MG63 (cell line): Measurements from ENCODE around the gene TMPRSS11E. TPM values are rescaled to one million over a fixed set of nuclear protein-coding genes. Genes with fewer than 3 reads are reported as not detected.
A peak's percentile ranks its signal among the peaks of the same experiment; 100 is the strongest.
"Not testable (repeated sequence)": the region's sequence is repeated elsewhere in the genome, so short reads cannot be mapped to it uniquely, and the experiment has no call there.

Experiments used
- DNase-seq: peaks from one replicate; pipeline ENCODE4 v3.0.0-alpha.2; 2020
- H3K27me3 ChIP-seq: fragments of 250-450 bp; sonication (Bioruptor Pico); 2 replicates; pipeline ENCODE4 v1.5.1; 2020; ENCODE audit warnings: mild to moderate bottlenecking, moderate library complexity
- H3K36me3 ChIP-seq: fragments of 250-450 bp; sonication (Bioruptor Pico); 2 replicates; pipeline ENCODE4 v1.5.1; 2020; ENCODE audit warnings: mild to moderate bottlenecking, moderate library complexity
- H3K4me3 ChIP-seq: fragments of 250-450 bp; sonication (Bioruptor Pico); 2 replicates; pipeline ENCODE4 v1.5.1; 2020; ENCODE audit warnings: mild to moderate bottlenecking, moderate library complexity
- H3K9me3 ChIP-seq: fragments of 250-450 bp; sonication (Bioruptor Pico); 2 replicates; pipeline ENCODE4 v1.5.1; 2020; ENCODE audit warnings: mild to moderate bottlenecking, moderate library complexity
- total RNA-seq: library from RNA; depleted of rRNA; stranded (reverse); fragments of >200 nt; shearing (Covaris generic); gene quantifications from 2 replicates; pipeline ENCODE4 v1.2.3, GENCODE V29; 2014; ENCODE audit warnings: low replicate concordance

Gene TMPRSS11E
- total RNA-seq, 1 experiment from 2014 or later = not detected

DNA sequence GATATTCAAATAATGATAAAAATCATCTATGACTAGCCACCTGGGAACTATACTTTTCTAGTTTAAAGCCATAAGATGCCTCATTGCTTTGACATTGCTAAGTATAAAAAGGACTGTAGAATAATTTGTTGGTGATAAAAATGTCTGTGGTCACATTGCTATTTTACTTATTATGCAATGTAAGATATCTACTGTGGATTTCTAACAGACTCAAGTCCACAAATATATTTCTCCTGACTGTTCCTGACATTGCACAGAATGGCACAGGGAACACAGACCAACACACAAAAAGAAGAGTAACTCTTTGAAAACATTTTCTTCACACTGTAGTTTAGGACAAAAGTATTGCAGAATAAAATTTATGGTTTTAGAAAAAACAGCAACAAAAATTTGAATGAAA lies 2.2 kb upstream of the TMPRSS11E start:
- H3K4me3 ChIP-seq = no peak overlapping the region
- no peaks in the 10 kb centered on the region for H3K27me3 ChIP-seq
- no peaks in the 10 kb centered on the region for H3K9me3 ChIP-seq
- H3K36me3 ChIP-seq = no peaks in the 10 kb centered on the region
- DNase-seq = no peak

GRCh38 chr4:68451246-68452211 lies 4.3 kb downstream of the TMPRSS11E start:
- Histone ChIP-seq H3K4me3 (no peak overlapping the region), H3K27me3 (no peaks in the 10 kb centered on the region), H3K36me3 (no peaks in the 10 kb centered on the region), H3K9me3 (no peaks in the 10 kb centered on the region)
- DNase-seq = no peak

- Histone ChIP-seq H3K9me3 (no peaks in the 10 kb centered on the region), H3K36me3 (no peaks in the 10 kb centered on the region), H3K4me3 (no peak overlapping the region), H3K27me3 (no peaks in the 10 kb centered on the region)
- DNase-seq = no peak
Measured at GRCh38 chr4:68460085-68460484, 12.8 kb downstream of the TMPRSS11E start.

GRCh38 chr4:68461790-68462189 lies 14.5 kb downstream of the TMPRSS11E start:
- H3K27me3 ChIP-seq = no peaks in the 10 kb centered on the region
- no peak for DNase-seq
- H3K9me3 ChIP-seq = no peaks in the 10 kb centered on the region
- H3K4me3 ChIP-seq = no peak overlapping the region
- no peaks in the 10 kb centered on the region for H3K36me3 ChIP-seq

- Histone ChIP-seq H3K4me3 (no peak overlapping the region), H3K36me3 (no peaks in the 10 kb centered on the region), H3K27me3 (no peaks in the 10 kb centered on the region), H3K9me3 (no peaks in the 10 kb centered on the region)
- no peak for DNase-seq
Measured at GRCh38 chr4:68462691-68463090, 15.4 kb downstream of the TMPRSS11E start.

- Histone ChIP-seq H3K9me3 (no peaks in the 10 kb centered on the region; the same call in 1 of the 2 replicates), H3K4me3 (no peak overlapping the region), H3K36me3 (no peaks in the 10 kb centered on the region), H3K27me3 (no peaks in the 10 kb centered on the region)
- no peak for DNase-seq
Measured at GRCh38 chr4:68463796-68464195, 16.5 kb downstream of the TMPRSS11E start.

- H3K9me3 ChIP-seq = no peaks in the 10 kb centered on the region; the same call in 1 of the 2 replicates
- no peaks in the 10 kb centered on the region for H3K36me3 ChIP-seq
- DNase-seq = no peak
- H3K27me3 ChIP-seq = no peaks in the 10 kb centered on the region
- no peak overlapping the region for H3K4me3 ChIP-seq
Measured at GRCh38 chr4:68465058-68465457, 17.8 kb downstream of the TMPRSS11E start.

GRCh38 chr4:68466185-68466584 lies 18.9 kb downstream of the TMPRSS11E start:
- Histone ChIP-seq H3K27me3 (no peaks in the 10 kb centered on the region), H3K36me3 (no peaks in the 10 kb centered on the region), H3K9me3 (no peaks in the 10 kb centered on the region; the same call in 1 of the 2 replicates), H3K4me3 (no peak overlapping the region)
- peak; percentile 31 for DNase-seq

DNA sequence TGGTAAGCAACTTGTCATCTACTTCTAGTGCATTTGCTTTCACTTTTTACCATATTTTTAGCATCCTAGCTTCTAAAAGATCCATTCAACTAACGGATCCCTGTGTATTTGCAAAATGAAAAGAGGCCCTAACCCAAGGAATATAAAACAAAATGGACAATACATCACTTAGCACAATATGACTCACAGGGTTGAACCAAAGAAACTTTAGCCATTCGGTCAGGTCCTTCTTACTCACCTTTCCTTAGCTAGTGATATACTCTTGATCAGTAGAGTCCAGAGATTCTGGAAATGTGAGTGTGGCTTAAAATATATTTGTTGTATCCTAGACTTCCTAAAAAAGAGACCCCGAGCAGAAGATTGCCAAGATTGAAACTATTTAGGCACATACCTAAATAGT lies 19.5 kb downstream of the TMPRSS11E start:
- DNase-seq = no peak
- Histone ChIP-seq H3K27me3 (no peaks in the 10 kb centered on the region), H3K4me3 (no peak overlapping the region), H3K9me3 (no peaks in the 10 kb centered on the region; the same call in 1 of the 2 replicates), H3K36me3 (no peaks in the 10 kb centered on the region)

DNA sequence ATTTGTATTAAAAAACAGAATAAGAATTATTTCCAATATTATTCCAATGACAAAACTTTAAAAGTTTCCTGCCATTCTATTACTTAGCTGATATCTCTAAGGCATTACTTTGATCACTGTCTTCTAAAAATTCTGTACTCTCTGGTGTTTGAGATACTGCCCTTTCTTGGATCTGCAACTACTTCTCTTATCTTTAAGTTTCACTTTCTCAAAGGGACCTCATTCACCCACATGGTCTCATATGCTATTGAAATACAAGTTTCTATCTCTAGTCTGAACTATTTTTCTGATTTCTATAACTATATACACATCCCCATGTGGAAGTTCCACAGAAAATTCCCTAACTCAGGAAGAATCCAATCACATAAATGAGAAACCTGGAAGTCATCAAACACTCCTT lies 22.2 kb downstream of the TMPRSS11E start:
- H3K27me3 ChIP-seq = no peaks in the 10 kb centered on the region
- no peak for DNase-seq
- no peak overlapping the region for H3K4me3 ChIP-seq
- H3K9me3 ChIP-seq = no peaks in the 10 kb centered on the region; the same call in 1 of the 2 replicates
- H3K36me3 ChIP-seq = no peaks in the 10 kb centered on the region

GRCh38 chr4:68476191-68476590 lies 28.9 kb downstream of the TMPRSS11E start:
- DNase-seq = no peak

GRCh38 chr4:68489338-68489737 lies 42.1 kb downstream of the TMPRSS11E start:
- no peak for DNase-seq
- no peaks in the 10 kb centered on the region for H3K27me3 ChIP-seq
- no peaks in the 10 kb centered on the region for H3K9me3 ChIP-seq
- H3K36me3 ChIP-seq = no peaks in the 10 kb centered on the region
- H3K4me3 ChIP-seq = no peak overlapping the region

More at GRCh38 chr4:68476191-68476590, 28.9 kb downstream of the TMPRSS11E start:
- H3K36me3 ChIP-seq = no peaks in the 10 kb centered on the region
- no peaks in the 10 kb centered on the region for H3K9me3 ChIP-seq
- no peak overlapping the region for H3K4me3 ChIP-seq
- no peaks in the 10 kb centered on the region for H3K27me3 ChIP-seq

GRCh38 chr4:68490826-68491457 lies 43.7 kb downstream of the TMPRSS11E start:
- H3K36me3 ChIP-seq = no peaks in the 10 kb centered on the region
- H3K4me3 ChIP-seq = no peak overlapping the region
- DNase-seq = no peak

GRCh38 chr4:68494688-68495087 lies 47.4 kb downstream of the TMPRSS11E start:
- Histone ChIP-seq H3K36me3 (no peaks in the 10 kb centered on the region), H3K9me3 (no peaks in the 10 kb centered on the region), H3K27me3 (no peaks in the 10 kb centered on the region), H3K4me3 (no peak overlapping the region)
- no peak for DNase-seq

More at GRCh38 chr4:68490826-68491457, 43.7 kb downstream of the TMPRSS11E start:
- Histone ChIP-seq H3K9me3 (no peaks in the 10 kb centered on the region), H3K27me3 (no peaks in the 10 kb centered on the region)

GRCh38 chr4:68498413-68499007 lies 51.2 kb downstream of the TMPRSS11E start:
- Histone ChIP-seq H3K27me3 (no peaks in the 10 kb centered on the region), H3K4me3 (no peak overlapping the region), H3K9me3 (no peaks in the 10 kb centered on the region), H3K36me3 (no peaks in the 10 kb centered on the region)
- DNase-seq = peak; percentile 15

GRCh38 chr4:68499021-68499420 lies 51.8 kb downstream of the TMPRSS11E start:
- Histone ChIP-seq H3K4me3 (no peak overlapping the region), H3K27me3 (no peaks in the 10 kb centered on the region), H3K9me3 (no peaks in the 10 kb centered on the region), H3K36me3 (no peaks in the 10 kb centered on the region)
- DNase-seq = no peak

DNA sequence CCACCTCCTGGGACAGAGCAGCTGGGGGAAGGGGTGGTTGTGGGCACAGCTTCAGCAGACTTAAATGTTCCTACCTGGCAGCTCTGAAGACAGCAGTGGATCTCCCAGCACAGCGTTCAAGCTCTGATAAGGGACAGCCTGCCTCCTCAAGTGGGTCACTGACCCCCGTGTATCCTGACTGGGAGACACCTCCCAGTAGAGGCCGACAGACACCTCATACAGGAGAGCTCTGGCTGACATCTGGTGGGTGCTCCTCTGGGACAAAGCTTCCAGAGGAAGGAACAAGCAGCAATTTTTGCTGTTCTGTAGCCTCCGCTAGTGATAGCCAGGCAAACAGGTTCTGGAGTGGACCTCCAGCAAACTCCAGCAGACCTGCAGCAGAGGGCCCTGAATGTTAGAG lies 56.2 kb downstream of the TMPRSS11E start:
- not testable (repeated sequence) for H3K36me3 ChIP-seq, H3K9me3 ChIP-seq, H3K27me3 ChIP-seq, DNase-seq, H3K4me3 ChIP-seq
